Stomach (tissue), 4 donors: ENCODE measurements around the gene SPATA33.

Source experiments
- POLR2A ChIP-seq, 4 donors: fragments of 450-650 bp; IDR thresholded peaks; one replicate each; pipeline ENCODE4 v1.6.1; 2016; ENCODE audit warnings: antibody characterized with exemption in 4 of 4, control low read depth in 2 of 4, mild to moderate bottlenecking in 1 of 4, moderate library complexity in 1 of 4
- TF ChIP-seq, protein P1 (sequence below), 7 experiments: fragments of 450-650 bp in 4 of 7; fragments of 200-600 bp in 3 of 7; sonication (generic) in 3 of 7; IDR thresholded peaks; one replicate each; pipeline ENCODE4 v1.5.1; 2016 to 2019; ENCODE audit warnings: antibody characterized with exemption in 7 of 7, control low read depth in 2 of 7, mild to moderate bottlenecking in 1 of 7

DNA sequence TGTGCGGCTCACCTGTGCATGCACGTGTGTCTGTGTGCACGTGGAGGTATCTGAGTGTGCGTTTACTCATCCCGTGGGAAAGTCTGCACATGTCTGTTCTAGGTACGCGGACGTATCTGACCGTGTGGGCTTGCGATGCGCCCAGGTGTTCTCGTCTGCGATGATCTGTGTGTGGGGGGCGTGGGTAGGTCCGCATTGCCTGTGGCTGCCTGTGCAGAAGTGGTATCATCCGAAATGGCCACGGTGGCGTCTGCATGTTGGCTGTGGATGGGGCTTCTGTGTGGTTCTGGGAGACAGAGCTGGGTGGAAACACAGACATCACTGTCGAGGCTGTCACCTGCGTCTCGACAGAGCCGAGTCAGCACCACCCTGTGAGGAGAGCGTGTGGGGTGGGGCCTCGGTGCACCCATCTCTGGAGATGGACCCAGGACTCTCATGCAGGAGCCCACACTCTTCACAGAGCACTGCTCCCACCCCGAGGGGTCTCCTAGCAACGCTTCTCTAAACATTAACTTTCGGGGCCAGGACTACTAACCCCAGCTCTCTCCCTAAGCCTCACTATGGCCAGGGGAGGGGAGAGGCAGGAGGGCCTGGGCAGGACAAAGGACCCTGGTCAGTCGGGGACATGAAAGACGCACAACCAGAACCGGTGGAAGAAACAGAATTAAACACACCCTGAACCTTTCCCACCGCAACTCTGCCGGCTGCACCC, 35.8 kb upstream of the SPATA33 start:
- TF ChIP-seq, protein P1, sequence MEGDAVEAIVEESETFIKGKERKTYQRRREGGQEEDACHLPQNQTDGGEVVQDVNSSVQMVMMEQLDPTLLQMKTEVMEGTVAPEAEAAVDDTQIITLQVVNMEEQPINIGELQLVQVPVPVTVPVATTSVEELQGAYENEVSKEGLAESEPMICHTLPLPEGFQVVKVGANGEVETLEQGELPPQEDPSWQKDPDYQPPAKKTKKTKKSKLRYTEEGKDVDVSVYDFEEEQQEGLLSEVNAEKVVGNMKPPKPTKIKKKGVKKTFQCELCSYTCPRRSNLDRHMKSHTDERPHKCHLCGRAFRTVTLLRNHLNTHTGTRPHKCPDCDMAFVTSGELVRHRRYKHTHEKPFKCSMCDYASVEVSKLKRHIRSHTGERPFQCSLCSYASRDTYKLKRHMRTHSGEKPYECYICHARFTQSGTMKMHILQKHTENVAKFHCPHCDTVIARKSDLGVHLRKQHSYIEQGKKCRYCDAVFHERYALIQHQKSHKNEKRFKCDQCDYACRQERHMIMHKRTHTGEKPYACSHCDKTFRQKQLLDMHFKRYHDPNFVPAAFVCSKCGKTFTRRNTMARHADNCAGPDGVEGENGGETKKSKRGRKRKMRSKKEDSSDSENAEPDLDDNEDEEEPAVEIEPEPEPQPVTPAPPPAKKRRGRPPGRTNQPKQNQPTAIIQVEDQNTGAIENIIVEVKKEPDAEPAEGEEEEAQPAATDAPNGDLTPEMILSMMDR (IDR thresholded peaks at IDR 0.05) = no peak
- no peak for TF ChIP-seq POLR2A (IDR thresholded peaks at IDR 0.05)
